ENCODE results near the gene GSTM4. TPM values are rescaled to one million over a fixed set of nuclear protein-coding genes. Genes with fewer than 3 reads are reported as not detected.

The GSTM4 gene
- total and polyA plus RNA-seq, 2 experiments from 2014 or later = 12.8 to 12.9 TPM

GRCh38 chr1:109657970-109658369, 2.1 kb downstream of the GSTM4 start:
- H3K9me3 Mint-ChIP-seq = no peaks in the 10 kb centered on the region
- H3K36me3 ChIP-seq (ENCODE audit: insufficient read depth) = no peaks in the 10 kb centered on the region
- no peak overlapping the region for H3K27ac ChIP-seq (ENCODE audit: low read depth)
- H3K4me3 Mint-ChIP-seq = no peak overlapping the region
- no peak overlapping the region for H2AFZ ChIP-seq
- H3K4me3 ChIP-seq = no peak overlapping the region
- no peaks in the 10 kb centered on the region for H3K9me2 ChIP-seq (ENCODE audit: insufficient read depth)
- H3F3A ChIP-seq (replicated peaks; ENCODE audit: low read depth) = peaks cover 6% of the 10 kb centered on the region
- H3K27ac Mint-ChIP-seq = no peak overlapping the region
- no peaks in the 10 kb centered on the region for H3K79me2 ChIP-seq (replicated peaks; ENCODE audit: insufficient read depth)
- TF ChIP-seq CTCF (conservative IDR thresholded peaks at IDR 0.05; ENCODE audit: low read depth in 2 of 2) (no peak), ETS1 (IDR thresholded peaks at IDR 0.05) (no peak), JUNB (IDR thresholded peaks at IDR 0.05; ENCODE audit: unreplicated experiment) (no peak), NANOG (IDR thresholded peaks at IDR 0.05; ENCODE audit: borderline replicate concordance) (no peak), EZH2 (IDR thresholded peaks at IDR 0.05; ENCODE audit: low read depth, unreplicated experiment) (no peak), EZH2phosphoT487 (IDR thresholded peaks at IDR 0.05; ENCODE audit: unreplicated experiment) (no peak), POLR2AphosphoS5 (IDR thresholded peaks at IDR 0.05; ENCODE audit: low read depth) (no peak), ZNF462 (CRISPR knock-in tag; IDR thresholded peaks at IDR 0.05) (no peak), STAT1 (IDR thresholded peaks at IDR 0.05; ENCODE audit: unreplicated experiment) (no peak), CREB1 (CRISPR knock-in tag; IDR thresholded peaks at IDR 0.05; ENCODE audit: low read depth) (no peak), ZNF114 (CRISPR knock-in tag; IDR thresholded peaks at IDR 0.05) (no peak), ZNF331 (CRISPR knock-in tag; IDR thresholded peaks at IDR 0.05; ENCODE audit: low read depth) (no peak), REST (IDR thresholded peaks at IDR 0.05; ENCODE audit: unreplicated experiment) (no peak)
- H3K4me1 ChIP-seq (ENCODE audit: insufficient read depth) = peaks cover 10% of the 10 kb centered on the region; the same call in 1 of the 2 replicates
- peaks cover 18% of the 10 kb centered on the region for H3K27me3 ChIP-seq (ENCODE audit: insufficient read depth)
- no peak overlapping the region for H3K4me2 ChIP-seq
- DNase-seq (ENCODE audit: low spot score) (no peak), ATAC-seq (no peak)
- H3K36me3 Mint-ChIP-seq (ENCODE audit: low read depth) = no peaks in the 10 kb centered on the region
- H3K27me3 Mint-ChIP-seq (ENCODE audit: insufficient read depth, low read depth, poor library complexity) = peaks cover 11% of the 10 kb centered on the region
- no peaks in the 10 kb centered on the region; the same call in 1 of the 2 replicates for H4K20me1 ChIP-seq (replicated peaks; ENCODE audit: insufficient read depth)
- H3K4me1 Mint-ChIP-seq = peaks cover 11% of the 10 kb centered on the region
